ENCODE data around the gene MAF.

Gene MAF

GRCh38 chr16:79599837-79600637 lies 500 bp downstream of the MAF start:
- DNase-seq (ENCODE audit: low read depth): no peak
- TF ChIP-seq, protein P1, sequence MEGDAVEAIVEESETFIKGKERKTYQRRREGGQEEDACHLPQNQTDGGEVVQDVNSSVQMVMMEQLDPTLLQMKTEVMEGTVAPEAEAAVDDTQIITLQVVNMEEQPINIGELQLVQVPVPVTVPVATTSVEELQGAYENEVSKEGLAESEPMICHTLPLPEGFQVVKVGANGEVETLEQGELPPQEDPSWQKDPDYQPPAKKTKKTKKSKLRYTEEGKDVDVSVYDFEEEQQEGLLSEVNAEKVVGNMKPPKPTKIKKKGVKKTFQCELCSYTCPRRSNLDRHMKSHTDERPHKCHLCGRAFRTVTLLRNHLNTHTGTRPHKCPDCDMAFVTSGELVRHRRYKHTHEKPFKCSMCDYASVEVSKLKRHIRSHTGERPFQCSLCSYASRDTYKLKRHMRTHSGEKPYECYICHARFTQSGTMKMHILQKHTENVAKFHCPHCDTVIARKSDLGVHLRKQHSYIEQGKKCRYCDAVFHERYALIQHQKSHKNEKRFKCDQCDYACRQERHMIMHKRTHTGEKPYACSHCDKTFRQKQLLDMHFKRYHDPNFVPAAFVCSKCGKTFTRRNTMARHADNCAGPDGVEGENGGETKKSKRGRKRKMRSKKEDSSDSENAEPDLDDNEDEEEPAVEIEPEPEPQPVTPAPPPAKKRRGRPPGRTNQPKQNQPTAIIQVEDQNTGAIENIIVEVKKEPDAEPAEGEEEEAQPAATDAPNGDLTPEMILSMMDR (conservative IDR thresholded peaks at IDR 0.05; ENCODE audit: low read depth, low read length): no peak
- peak overlapping the region; percentile 84 for H3K4me3 ChIP-seq (ENCODE audit: low read length)

GRCh38 chr16:79599256-79599836 lies 1.2 kb downstream of the MAF start:
- H3K4me3 ChIP-seq (ENCODE audit: low read length): peak overlapping the region; percentile 84
- TF ChIP-seq, protein P1 (conservative IDR thresholded peaks at IDR 0.05; ENCODE audit: low read depth, low read length): no peak
- no peak for DNase-seq (ENCODE audit: low read depth)

GRCh38 chr16:79598348-79599181 lies 2.0 kb downstream of the MAF start:
- no peak for DNase-seq (ENCODE audit: low read depth)

DNA sequence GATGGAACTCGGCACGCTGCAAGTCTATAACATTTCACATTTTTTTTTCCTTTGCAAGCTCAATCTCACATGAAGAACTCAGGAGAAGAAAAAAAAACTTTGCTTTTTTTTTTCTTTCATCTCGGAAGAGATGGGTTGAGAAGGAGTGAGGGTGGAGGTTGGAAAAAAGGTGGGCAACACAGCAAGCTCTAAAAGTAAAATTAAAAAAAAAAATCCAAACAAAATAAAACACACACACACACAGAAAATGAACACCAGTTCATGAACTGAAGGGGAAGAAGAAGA lies 2.5 kb downstream of the MAF start:
- peak overlapping the region; percentile 77 for H3K4me3 ChIP-seq (ENCODE audit: low read length)
- TF ChIP-seq, protein P1 (conservative IDR thresholded peaks at IDR 0.05; ENCODE audit: low read depth, low read length): no peak
- no peak for DNase-seq (ENCODE audit: low read depth)

More at GRCh38 chr16:79598348-79599181, 2.0 kb downstream of the MAF start:
- TF ChIP-seq, protein P1 (conservative IDR thresholded peaks at IDR 0.05; ENCODE audit: low read depth, low read length): peak; percentile 37
- H3K4me3 ChIP-seq (ENCODE audit: low read length): peak overlapping the region; percentile 77

DNA sequence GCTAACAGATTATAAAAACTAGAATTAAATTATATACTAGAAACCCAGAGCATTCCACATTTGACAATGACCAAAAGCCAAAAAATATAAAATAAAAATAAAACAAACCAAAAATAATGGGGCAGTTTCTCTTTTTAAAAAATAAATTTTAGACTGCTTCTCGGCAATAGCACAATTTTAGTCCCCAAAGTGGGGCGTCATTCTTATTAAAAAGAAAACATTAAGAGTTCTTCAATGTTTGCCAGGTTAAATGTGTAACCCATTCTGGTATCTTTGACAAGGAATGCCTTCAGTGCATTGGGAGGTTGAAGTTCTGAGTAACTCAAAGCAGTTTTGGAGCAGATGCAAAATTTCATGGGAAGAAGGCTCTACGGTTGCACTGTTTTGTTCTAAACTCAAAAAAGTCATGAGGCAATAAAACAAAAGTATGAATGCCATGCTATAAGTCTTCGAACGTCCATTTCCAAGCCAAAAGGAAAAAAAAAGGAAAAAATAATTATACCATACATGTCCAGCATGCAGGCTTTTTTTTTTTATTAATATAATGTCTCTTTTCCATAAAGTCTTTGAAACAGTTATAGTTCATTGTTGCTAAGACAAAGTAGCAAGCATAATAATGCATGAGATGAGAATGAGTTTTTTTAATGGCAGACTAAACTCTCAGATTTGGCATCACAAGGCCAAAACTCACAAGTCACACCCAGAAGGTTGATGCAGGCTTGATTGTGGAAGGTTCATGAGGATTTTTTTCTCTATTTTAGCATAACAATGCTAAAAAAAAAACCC lies 3.1 kb downstream of the MAF start:
- peak overlapping the region; percentile 77 for H3K4me3 ChIP-seq (ENCODE audit: low read length)
- no peak for DNase-seq (ENCODE audit: low read depth)

GRCh38 chr16:79595931-79596450 lies 4.5 kb downstream of the MAF start:
- H3K4me3 ChIP-seq (ENCODE audit: low read length): peak overlapping the region; percentile 77
- no peak for DNase-seq (ENCODE audit: low read depth)
- TF ChIP-seq, protein P1 (conservative IDR thresholded peaks at IDR 0.05; ENCODE audit: low read depth, low read length): no peak

More for the DNA sequence above, 3.1 kb downstream of the MAF start:
- TF ChIP-seq, protein P1 (conservative IDR thresholded peaks at IDR 0.05; ENCODE audit: low read depth, low read length): no peak

All from retinal pigment epithelial cell (primary cell).